ENCODE measurements around the gene AARS2.

The AARS2 gene

DNA sequence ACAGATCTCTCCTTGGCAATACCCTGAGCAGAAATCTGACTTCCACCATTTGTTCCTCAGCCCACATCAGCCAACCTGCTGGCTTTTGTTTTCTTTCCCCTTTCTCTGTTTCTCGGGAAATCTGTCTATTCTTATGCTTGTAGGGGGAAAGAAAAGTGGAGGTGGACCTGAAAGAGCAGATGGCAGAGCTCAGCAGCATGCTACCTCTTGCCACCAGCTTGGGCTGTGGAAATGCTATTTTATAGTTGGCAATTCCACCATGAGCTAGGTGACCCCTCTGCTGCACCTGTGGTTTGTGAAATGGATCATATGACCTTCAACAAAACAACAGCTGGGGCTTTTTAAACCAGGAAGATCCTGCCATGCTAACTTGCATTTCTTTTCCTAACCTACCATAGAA, 22.5 kb upstream of the AARS2 start:
- no peak overlapping the region for H3K4me2 ChIP-seq (ENCODE audit: insufficient read depth, low read length)

DNA sequence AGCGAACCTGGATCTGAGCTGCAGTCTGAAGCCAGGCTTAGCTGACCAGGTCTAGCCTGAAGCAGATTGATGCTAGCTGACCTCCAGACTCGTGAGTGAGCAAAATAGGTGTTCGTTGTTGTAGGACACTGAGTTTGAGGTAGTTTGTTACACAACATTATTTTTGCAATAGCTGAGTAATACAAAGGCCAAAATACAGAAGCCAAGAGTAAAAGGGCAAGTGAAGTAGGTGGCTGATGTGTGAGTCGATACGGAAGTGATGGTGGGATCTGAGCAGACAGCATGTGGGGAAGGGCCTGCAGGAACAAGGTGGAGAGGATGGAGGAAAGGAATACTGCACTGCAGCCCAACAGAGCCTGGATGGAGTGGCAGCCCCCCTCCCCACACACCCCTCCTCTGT, 20.8 kb upstream of the AARS2 start:
- no peak for DNase-seq
- peaks cover 15% of the 10 kb centered on the region for H3K27me3 ChIP-seq (ENCODE audit: insufficient read depth, low read length, poor library complexity)

More for the DNA sequence above, 22.5 kb upstream of the AARS2 start:
- Histone ChIP-seq H3K36me3 (ENCODE audit: insufficient read depth, low read length) (no peaks in the 10 kb centered on the region), H2AFZ (ENCODE audit: low read depth, low read length) (no peak overlapping the region), H3K4me3 (ENCODE audit: low read depth in 1 of 2, low read length in 2 of 2) (no peak overlapping the region), H3K27me3 (ENCODE audit: insufficient read depth, low read length, poor library complexity) (peaks cover 16% of the 10 kb centered on the region), H3K9ac (ENCODE audit: low read depth, low read length) (no peak overlapping the region), H3K79me2 (ENCODE audit: insufficient read depth, low read length) (no peaks in the 10 kb centered on the region), H3K9me3 (ENCODE audit: insufficient read depth, low read length, severe bottlenecking) (no peaks in the 10 kb centered on the region), H4K20me1 (ENCODE audit: insufficient read depth, low read length) (no peaks in the 10 kb centered on the region), H3K4me1 (ENCODE audit: insufficient read depth, low read length) (no peaks in the 10 kb centered on the region), H3K27ac (ENCODE audit: low read length) (no peak overlapping the region)
- ATAC-seq (ENCODE audit: insufficient read depth, low read depth) = no peak
- DNase-seq = no peak
- TF ChIP-seq EZH2 (IDR thresholded peaks at IDR 0.05; ENCODE audit: borderline replicate concordance, low read depth, low read length, severe bottlenecking) = no peak
- TF ChIP-seq, protein P1, sequence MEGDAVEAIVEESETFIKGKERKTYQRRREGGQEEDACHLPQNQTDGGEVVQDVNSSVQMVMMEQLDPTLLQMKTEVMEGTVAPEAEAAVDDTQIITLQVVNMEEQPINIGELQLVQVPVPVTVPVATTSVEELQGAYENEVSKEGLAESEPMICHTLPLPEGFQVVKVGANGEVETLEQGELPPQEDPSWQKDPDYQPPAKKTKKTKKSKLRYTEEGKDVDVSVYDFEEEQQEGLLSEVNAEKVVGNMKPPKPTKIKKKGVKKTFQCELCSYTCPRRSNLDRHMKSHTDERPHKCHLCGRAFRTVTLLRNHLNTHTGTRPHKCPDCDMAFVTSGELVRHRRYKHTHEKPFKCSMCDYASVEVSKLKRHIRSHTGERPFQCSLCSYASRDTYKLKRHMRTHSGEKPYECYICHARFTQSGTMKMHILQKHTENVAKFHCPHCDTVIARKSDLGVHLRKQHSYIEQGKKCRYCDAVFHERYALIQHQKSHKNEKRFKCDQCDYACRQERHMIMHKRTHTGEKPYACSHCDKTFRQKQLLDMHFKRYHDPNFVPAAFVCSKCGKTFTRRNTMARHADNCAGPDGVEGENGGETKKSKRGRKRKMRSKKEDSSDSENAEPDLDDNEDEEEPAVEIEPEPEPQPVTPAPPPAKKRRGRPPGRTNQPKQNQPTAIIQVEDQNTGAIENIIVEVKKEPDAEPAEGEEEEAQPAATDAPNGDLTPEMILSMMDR (IDR thresholded peaks at IDR 0.05; ENCODE audit: borderline replicate concordance, extremely low read depth, low read length, poor library complexity, severe bottlenecking) = no peak

DNA sequence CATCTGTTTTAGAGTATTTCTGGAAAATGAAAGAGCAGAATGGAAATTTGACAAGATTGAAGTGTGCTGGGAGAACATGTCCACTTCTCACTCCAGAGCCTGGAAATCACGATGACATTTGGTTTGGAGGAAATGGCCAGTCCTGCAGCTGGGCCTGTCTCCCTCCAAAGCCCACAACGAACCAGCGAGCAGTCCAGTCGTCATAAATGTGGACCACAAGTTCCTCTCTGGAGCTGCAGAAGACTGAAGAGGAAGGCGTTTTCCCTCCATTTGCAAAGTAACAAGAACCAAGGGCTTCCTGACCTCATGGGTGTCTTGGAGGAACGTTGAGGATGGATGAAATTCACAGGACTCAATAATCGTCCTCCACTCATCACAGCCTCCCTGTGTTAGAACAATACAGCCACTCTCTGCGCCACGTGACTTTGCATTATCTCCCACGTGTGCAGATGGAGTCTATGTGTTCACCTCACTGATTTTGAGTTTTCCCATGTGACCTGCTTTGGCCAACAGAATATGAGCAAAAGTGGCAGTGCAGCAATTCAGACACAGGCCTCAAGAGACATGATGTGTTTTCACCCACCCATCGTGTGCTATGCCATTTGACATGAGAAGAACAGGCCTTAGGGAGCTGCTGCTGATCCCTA, 20.2 kb upstream of the AARS2 start:
- Histone ChIP-seq H3K36me3 (ENCODE audit: insufficient read depth, low read length) (no peaks in the 10 kb centered on the region), H3K9ac (ENCODE audit: low read depth, low read length) (no peak overlapping the region), H2AFZ (ENCODE audit: low read depth, low read length) (no peak overlapping the region), H3K4me3 (ENCODE audit: low read depth in 1 of 2, low read length in 2 of 2) (no peak overlapping the region), H3K9me3 (ENCODE audit: insufficient read depth, low read length, severe bottlenecking) (no peaks in the 10 kb centered on the region), H3K4me1 (ENCODE audit: insufficient read depth, low read length) (no peaks in the 10 kb centered on the region), H4K20me1 (ENCODE audit: insufficient read depth, low read length) (no peaks in the 10 kb centered on the region), H3K27ac (ENCODE audit: low read length) (no peak overlapping the region), H3K79me2 (ENCODE audit: insufficient read depth, low read length) (no peaks in the 10 kb centered on the region), H3K4me2 (ENCODE audit: insufficient read depth, low read length) (no peak overlapping the region), H3K27me3 (ENCODE audit: insufficient read depth, low read length, poor library complexity) (peaks cover 18% of the 10 kb centered on the region)
- DNase-seq = no peak
- TF ChIP-seq EZH2 (IDR thresholded peaks at IDR 0.05; ENCODE audit: borderline replicate concordance, low read depth, low read length, severe bottlenecking) = no peak
- TF ChIP-seq, protein P1 (IDR thresholded peaks at IDR 0.05; ENCODE audit: borderline replicate concordance, extremely low read depth, low read length, poor library complexity, severe bottlenecking) = no peak
- no peak for ATAC-seq (ENCODE audit: insufficient read depth, low read depth)

More for the DNA sequence above, 20.8 kb upstream of the AARS2 start:
- no peak for ATAC-seq (ENCODE audit: insufficient read depth, low read depth)
- TF ChIP-seq EZH2 (IDR thresholded peaks at IDR 0.05; ENCODE audit: borderline replicate concordance, low read depth, low read length, severe bottlenecking) = no peak
- Histone ChIP-seq H3K9me3 (ENCODE audit: insufficient read depth, low read length, severe bottlenecking) (no peaks in the 10 kb centered on the region), H3K9ac (ENCODE audit: low read depth, low read length) (no peak overlapping the region), H3K79me2 (ENCODE audit: insufficient read depth, low read length) (no peaks in the 10 kb centered on the region), H3K4me2 (ENCODE audit: insufficient read depth, low read length) (no peak overlapping the region), H2AFZ (ENCODE audit: low read depth, low read length) (no peak overlapping the region), H3K27ac (ENCODE audit: low read length) (no peak overlapping the region), H4K20me1 (ENCODE audit: insufficient read depth, low read length) (no peaks in the 10 kb centered on the region), H3K4me1 (ENCODE audit: insufficient read depth, low read length) (no peaks in the 10 kb centered on the region), H3K4me3 (ENCODE audit: low read depth in 1 of 2, low read length in 2 of 2) (no peak overlapping the region), H3K36me3 (ENCODE audit: insufficient read depth, low read length) (no peaks in the 10 kb centered on the region)

DNA sequence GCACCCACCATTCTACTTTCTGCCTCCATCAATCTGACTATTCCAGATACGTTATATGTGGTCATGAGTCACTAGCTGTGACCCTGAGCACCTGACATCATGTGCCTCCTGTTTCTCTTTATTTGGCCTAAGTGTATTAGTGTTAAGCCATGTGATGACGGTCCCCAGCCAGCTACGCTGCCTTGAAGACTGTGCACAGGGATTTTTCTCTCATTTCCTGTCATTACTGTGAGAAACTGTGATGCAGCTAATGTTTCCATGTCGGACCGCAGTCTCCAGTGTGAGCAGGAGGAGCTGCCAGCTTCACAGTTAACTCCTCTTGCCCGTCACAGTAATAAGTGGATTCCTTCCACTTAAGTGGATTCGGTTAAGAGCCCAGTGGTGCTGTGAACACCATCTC, 19.4 kb upstream of the AARS2 start:
- H3K36me3 ChIP-seq (ENCODE audit: insufficient read depth, low read length) = no peaks in the 10 kb centered on the region
- no peaks in the 10 kb centered on the region for H3K4me1 ChIP-seq (ENCODE audit: insufficient read depth, low read length)
- TF ChIP-seq EZH2 (IDR thresholded peaks at IDR 0.05; ENCODE audit: borderline replicate concordance, low read depth, low read length, severe bottlenecking) = no peak
- TF ChIP-seq, protein P1 (IDR thresholded peaks at IDR 0.05; ENCODE audit: borderline replicate concordance, extremely low read depth, low read length, poor library complexity, severe bottlenecking) = no peak
- no peak overlapping the region for H3K9ac ChIP-seq (ENCODE audit: low read depth, low read length)
- ATAC-seq (ENCODE audit: insufficient read depth, low read depth) (no peak), DNase-seq (no peak)
- no peaks in the 10 kb centered on the region for H3K9me3 ChIP-seq (ENCODE audit: insufficient read depth, low read length, severe bottlenecking)
- H3K79me2 ChIP-seq (ENCODE audit: insufficient read depth, low read length) = no peaks in the 10 kb centered on the region
- H3K4me3 ChIP-seq (ENCODE audit: low read depth in 1 of 2, low read length in 2 of 2) = no peak overlapping the region
- no peak overlapping the region for H3K4me2 ChIP-seq (ENCODE audit: insufficient read depth, low read length)
- peaks cover 17% of the 10 kb centered on the region for H3K27me3 ChIP-seq (ENCODE audit: insufficient read depth, low read length, poor library complexity)
- no peak overlapping the region for H2AFZ ChIP-seq (ENCODE audit: low read depth, low read length)
- no peak overlapping the region for H3K27ac ChIP-seq (ENCODE audit: low read length)
- H4K20me1 ChIP-seq (ENCODE audit: insufficient read depth, low read length) = no peaks in the 10 kb centered on the region
